ENCODE measurements around the gene CNN2. TPM values are rescaled to one million over a fixed set of nuclear protein-coding genes. Genes with fewer than 3 reads are reported as not detected.

CNN2 gene
- polyA plus RNA-seq, 1 donor from 2014 or later, result 42.8 TPM

- no peak overlapping the region for H2AFZ ChIP-seq (ENCODE audit: low read depth, low read length)
- H4K20me1 ChIP-seq (ENCODE audit: insufficient read depth), result no peaks in the 10 kb centered on the region
- no peak overlapping the region for H3K4me3 ChIP-seq (ENCODE audit: low read length)
- no peak for TF ChIP-seq EP300 (conservative IDR thresholded peaks at IDR 0.05; ENCODE audit: poor library complexity, severe bottlenecking)
- TF ChIP-seq SMC3 (conservative IDR thresholded peaks at IDR 0.05; ENCODE audit: poor library complexity), result no peak
- TF ChIP-seq CTCF (IDR thresholded peaks at IDR 0.05; ENCODE audit: poor library complexity, severe bottlenecking), result no peak
- TF ChIP-seq MXI1 (conservative IDR thresholded peaks at IDR 0.05; ENCODE audit: poor library complexity, severe bottlenecking), result no peak
- TF ChIP-seq TAF1 (IDR thresholded peaks at IDR 0.05; ENCODE audit: low read depth), result no peak
- no peak for TF ChIP-seq RAD21 (conservative IDR thresholded peaks at IDR 0.05)
- no peak for TF ChIP-seq REST (IDR thresholded peaks at IDR 0.05; ENCODE audit: borderline replicate concordance)
- TF ChIP-seq EZH2 (IDR thresholded peaks at IDR 0.05; ENCODE audit: borderline replicate concordance, insufficient read depth, low read length, poor library complexity, severe bottlenecking), result no peak
- TF ChIP-seq POLR2AphosphoS5 (IDR thresholded peaks at IDR 0.05), result no peak
- no peaks in the 10 kb centered on the region for H3K36me3 ChIP-seq (ENCODE audit: insufficient read depth, low read length)
- no peaks in the 10 kb centered on the region for H3K79me2 ChIP-seq (replicated peaks; ENCODE audit: insufficient read depth, low read length)
- H3K9me2 ChIP-seq (ENCODE audit: insufficient read depth, low read length), result no peaks in the 10 kb centered on the region
- H3F3A ChIP-seq (ENCODE audit: insufficient read depth, low read length, poor library complexity, severe bottlenecking), result no peaks in the 10 kb centered on the region
- no peak overlapping the region for H3K27ac ChIP-seq (ENCODE audit: low read length)
- H3K4me2 ChIP-seq (ENCODE audit: low read length), result no peak overlapping the region
- H3K27me3 ChIP-seq (ENCODE audit: insufficient read depth, low read depth, low read length), result peaks cover 54% of the 10 kb centered on the region
- H3K9ac ChIP-seq (ENCODE audit: low read length), result no peak overlapping the region
- H3K9me3 ChIP-seq (ENCODE audit: low read length), result no peaks in the 10 kb centered on the region
Measured at GRCh38 chr19:1068009-1069001, 41.9 kb downstream of the CNN2 start.

- Histone ChIP-seq H3K9ac (ENCODE audit: low read length) (no peak overlapping the region), H3K27me3 (ENCODE audit: insufficient read depth, low read depth, low read length) (peaks cover 54% of the 10 kb centered on the region), H3K9me2 (ENCODE audit: insufficient read depth, low read length) (no peaks in the 10 kb centered on the region), H2AFZ (ENCODE audit: low read depth, low read length) (no peak overlapping the region), H3K36me3 (ENCODE audit: insufficient read depth, low read length) (no peaks in the 10 kb centered on the region), H3K4me3 (ENCODE audit: low read length) (no peak overlapping the region), H4K20me1 (ENCODE audit: insufficient read depth) (no peaks in the 10 kb centered on the region), H3K9me3 (ENCODE audit: low read length) (no peaks in the 10 kb centered on the region), H3K27ac (ENCODE audit: low read length) (no peak overlapping the region), H3K79me2 (replicated peaks; ENCODE audit: insufficient read depth, low read length) (no peaks in the 10 kb centered on the region), H3F3A (ENCODE audit: insufficient read depth, low read length, poor library complexity, severe bottlenecking) (no peaks in the 10 kb centered on the region), H3K4me2 (ENCODE audit: low read length) (no peak overlapping the region)
- TF ChIP-seq MXI1 (conservative IDR thresholded peaks at IDR 0.05; ENCODE audit: poor library complexity, severe bottlenecking), result no peak
- no peak for TF ChIP-seq RAD21 (conservative IDR thresholded peaks at IDR 0.05)
- no peak for TF ChIP-seq SMC3 (conservative IDR thresholded peaks at IDR 0.05; ENCODE audit: poor library complexity)
- TF ChIP-seq TAF1 (IDR thresholded peaks at IDR 0.05; ENCODE audit: low read depth), result no peak
- TF ChIP-seq REST (IDR thresholded peaks at IDR 0.05; ENCODE audit: borderline replicate concordance), result no peak
- TF ChIP-seq EZH2 (IDR thresholded peaks at IDR 0.05; ENCODE audit: borderline replicate concordance, insufficient read depth, low read length, poor library complexity, severe bottlenecking), result no peak
- no peak for TF ChIP-seq POLR2AphosphoS5 (IDR thresholded peaks at IDR 0.05)
- no peak for TF ChIP-seq CTCF (IDR thresholded peaks at IDR 0.05; ENCODE audit: poor library complexity, severe bottlenecking)
- TF ChIP-seq EP300 (conservative IDR thresholded peaks at IDR 0.05; ENCODE audit: poor library complexity, severe bottlenecking), result no peak
Measured at GRCh38 chr19:1069009-1069779, 42.8 kb downstream of the CNN2 start.

Measured in neural cell (in vitro differentiated cells).